Trophoblast cell (in vitro differentiated cells and primary cell): ENCODE measurements around the gene MSH2.
"Not testable (repeated sequence)": the region's sequence is repeated elsewhere in the genome, so short reads cannot be mapped to it uniquely, and the experiment has no call there.

Experiments
- DNase-seq, 2 donors: peaks; one replicate each; pipeline ENCODE4 v3.0.0-alpha.2; 2016
- H2AFZ ChIP-seq: 2 replicates; pipeline ENCODE4 v1.6.1; 2013; ENCODE audit warnings: low read length, moderate library complexity, mild to moderate bottlenecking; ENCODE audit not compliant: insufficient read depth, poor library complexity
- H2AK5ac ChIP-seq: 2 replicates; pipeline ENCODE4 v1.6.1; 2013; ENCODE audit warnings: mild to moderate bottlenecking, low read length
- H2BK120ac ChIP-seq: 2 replicates; pipeline ENCODE4 v1.6.1; 2013; ENCODE audit warnings: low read length, mild to moderate bottlenecking, moderate library complexity; ENCODE audit not compliant: insufficient read depth, poor library complexity
- H2BK12ac ChIP-seq: 2 replicates; pipeline ENCODE4 v1.6.1; 2013; ENCODE audit warnings: mild to moderate bottlenecking, low read length, moderate library complexity
- H2BK5ac ChIP-seq: 2 replicates; pipeline ENCODE4 v1.6.1; 2013; ENCODE audit warnings: low read length, low read depth, moderate library complexity, mild to moderate bottlenecking; ENCODE audit not compliant: poor library complexity
- H3K14ac ChIP-seq: 2 replicates; pipeline ENCODE4 v1.6.1; 2013; ENCODE audit warnings: mild to moderate bottlenecking, low read length
- H3K18ac ChIP-seq: 2 replicates; pipeline ENCODE4 v1.6.1; 2013; ENCODE audit warnings: mild to moderate bottlenecking, low read length
- H3K23ac ChIP-seq: 2 replicates; pipeline ENCODE4 v1.6.1; 2013; ENCODE audit warnings: low read length
- H3K27ac ChIP-seq: 2 replicates; pipeline ENCODE4 v1.5.1; 2013; ENCODE audit warnings: low read depth, mild to moderate bottlenecking, inconsistent platforms, low read length, moderate library complexity
- H3K27me3 ChIP-seq: 2 replicates; pipeline ENCODE4 v1.6.1; 2013; ENCODE audit warnings: inconsistent platforms, mild to moderate bottlenecking, low read length, moderate library complexity; ENCODE audit not compliant: insufficient read depth
- H3K36me3 ChIP-seq, 2 experiments: 1 replicate in 1 of 2; 2 replicates in 1 of 2; pipeline ENCODE4 v1.6.1; 2013; ENCODE audit warnings: low read length in 2 of 2, mild to moderate bottlenecking in 2 of 2, moderate library complexity in 1 of 2; ENCODE audit not compliant: insufficient read depth in 2 of 2, control insufficient read depth in 1 of 2
- H3K4ac ChIP-seq: 2 replicates; pipeline ENCODE4 v1.6.1; 2013; ENCODE audit warnings: low read depth, mild to moderate bottlenecking, low read length, moderate library complexity
- H3K4me1 ChIP-seq, 2 experiments: 1 replicate in 1 of 2; 2 replicates in 1 of 2; pipeline ENCODE4 v1.6.1; 2013; ENCODE audit warnings: low read length in 2 of 2, mild to moderate bottlenecking in 2 of 2, moderate library complexity in 1 of 2; ENCODE audit not compliant: insufficient read depth in 2 of 2, control insufficient read depth in 1 of 2
- H3K4me2 ChIP-seq: 2 replicates; pipeline ENCODE4 v1.6.1; 2013; ENCODE audit warnings: inconsistent platforms, mild to moderate bottlenecking, low read length, moderate library complexity
- H3K4me3 ChIP-seq: 2 replicates; pipeline ENCODE4 v1.5.1; 2013; ENCODE audit warnings: mild to moderate bottlenecking, low read depth, low read length, inconsistent platforms
- H3K79me1 ChIP-seq: one replicate; pipeline ENCODE4 v1.6.1; 2013; ENCODE audit warnings: low read length
- H3K79me2 ChIP-seq: 2 replicates; pipeline ENCODE4 v1.6.1; 2013; ENCODE audit warnings: low read length, mild to moderate bottlenecking; ENCODE audit not compliant: control insufficient read depth, insufficient read depth, poor library complexity
- H3K9ac ChIP-seq: 2 replicates; pipeline ENCODE4 v1.6.1; 2013; ENCODE audit warnings: mild to moderate bottlenecking, low read length
- H3K9me3 ChIP-seq: 2 replicates; pipeline ENCODE4 v1.6.1; 2013; ENCODE audit warnings: low read depth, mild to moderate bottlenecking, control low read depth, inconsistent platforms, low read length; ENCODE audit not compliant: insufficient read depth
- H4K12ac ChIP-seq: 2 replicates; pipeline ENCODE4 v1.6.1; 2013; ENCODE audit warnings: low read depth, mild to moderate bottlenecking, low read length, moderate library complexity
- H4K8ac ChIP-seq: 2 replicates; pipeline ENCODE4 v1.6.1; 2013; ENCODE audit warnings: low read depth, mild to moderate bottlenecking, low read length, moderate library complexity
- H4K91ac ChIP-seq: one replicate; pipeline ENCODE4 v1.6.1; 2013; ENCODE audit warnings: low read depth, mild to moderate bottlenecking, low read length, moderate library complexity
- WGBS: extraction: QIAGEN DNeasy Blood & Tissue Kit; methylation state at CpG from one replicate; pipeline ENCODE4 v1.1.7; 2013; ENCODE audit warnings: missing lambda C conversion rate; ENCODE audit not compliant: insufficient read length, insufficient coverage; ENCODE audit errors: extremely low coverage; 5-methylcytosine and 5-hydroxymethylcytosine counted together

The MSH2 gene

GRCh38 chr2:47359375-47359868 is 43.5 kb upstream of the MSH2 start:
- H2BK5ac ChIP-seq = no peak overlapping the region
- no peak overlapping the region for H3K18ac ChIP-seq
- H4K8ac ChIP-seq = no peak overlapping the region
- no peak for DNase-seq
- H4K91ac ChIP-seq = no peak overlapping the region
- no peaks in the 10 kb centered on the region for H3K79me1 ChIP-seq
- no peaks in the 10 kb centered on the region for H3K9me3 ChIP-seq
- H2BK120ac ChIP-seq = no peak overlapping the region
- H2AFZ ChIP-seq = no peak overlapping the region
- H3K27ac ChIP-seq = no peak overlapping the region
- H2BK12ac ChIP-seq = no peak overlapping the region
- no peak overlapping the region for H2AK5ac ChIP-seq
- no peak overlapping the region for H4K12ac ChIP-seq
- WGBS = no CpG with 5 or more reads among the region's 10 CpGs
- no peak overlapping the region for H3K4me2 ChIP-seq
- no peak overlapping the region for H3K23ac ChIP-seq
- H3K4ac ChIP-seq = no peak overlapping the region
- no peak overlapping the region for H3K4me3 ChIP-seq
- no peaks in the 10 kb centered on the region for H3K79me2 ChIP-seq
- no peaks in the 10 kb centered on the region for H3K36me3 ChIP-seq
- H3K4me1 ChIP-seq = peaks cover under 1 to 4% of the 10 kb centered on the region in 2 experiments
- H3K27me3 ChIP-seq = no peaks in the 10 kb centered on the region
- no peak overlapping the region for H3K14ac ChIP-seq
- no peak overlapping the region for H3K9ac ChIP-seq

- Histone ChIP-seq H2BK12ac (no peak overlapping the region), H3K36me3 (no peaks in the 10 kb centered on the region), H3K4ac (no peak overlapping the region), H3K27ac (no peak overlapping the region), H3K4me3 (no peak overlapping the region), H4K12ac (no peak overlapping the region), H2BK5ac (no peak overlapping the region), H3K18ac (no peak overlapping the region), H4K8ac (no peak overlapping the region), H2BK120ac (no peak overlapping the region), H3K9ac (no peak overlapping the region), H3K27me3 (no peaks in the 10 kb centered on the region), H4K91ac (no peak overlapping the region), H3K79me2 (no peaks in the 10 kb centered on the region), H3K9me3 (no peaks in the 10 kb centered on the region), H3K23ac (no peak overlapping the region), H2AFZ (no peak overlapping the region), H3K79me1 (no peaks in the 10 kb centered on the region), H3K4me2 (no peak overlapping the region), H3K4me1 (peaks cover 0 to 3% of the 10 kb centered on the region in 2 experiments), H2AK5ac (no peak overlapping the region), H3K14ac (no peak overlapping the region)
- no peak for DNase-seq
- no CpG with 5 or more reads among the region's 3 CpGs for WGBS
Measured at GRCh38 chr2:47360283-47360682, 42.7 kb upstream of the MSH2 start.

- Histone ChIP-seq H3K9ac (no peak overlapping the region), H2BK5ac (no peak overlapping the region), H2AK5ac (no peak overlapping the region), H3K9me3 (no peaks in the 10 kb centered on the region), H2BK12ac (no peak overlapping the region), H3K79me2 (no peaks in the 10 kb centered on the region), H3K27me3 (no peaks in the 10 kb centered on the region), H3K18ac (no peak overlapping the region), H4K8ac (no peak overlapping the region), H3K4me3 (no peak overlapping the region), H3K4me1 (peaks cover 0 to 3% of the 10 kb centered on the region in 2 experiments), H3K4ac (no peak overlapping the region), H2AFZ (no peak overlapping the region), H4K12ac (no peak overlapping the region), H3K27ac (no peak overlapping the region), H3K14ac (no peak overlapping the region), H4K91ac (no peak overlapping the region), H2BK120ac (no peak overlapping the region), H3K23ac (no peak overlapping the region), H3K36me3 (no peaks in the 10 kb centered on the region), H3K79me1 (no peaks in the 10 kb centered on the region), H3K4me2 (no peak overlapping the region)
- DNase-seq = no peak
- WGBS = no CpG with 5 or more reads among the region's 3 CpGs
Measured at GRCh38 chr2:47360927-47361326, 42.0 kb upstream of the MSH2 start.

GRCh38 chr2:47361505-47362229 is 41.3 kb upstream of the MSH2 start:
- not testable (repeated sequence) for H3K9me3 ChIP-seq, H4K91ac ChIP-seq, H2AFZ ChIP-seq, H3K36me3 ChIP-seq, H4K12ac ChIP-seq, H3K4ac ChIP-seq, H4K8ac ChIP-seq, H2BK5ac ChIP-seq, H2BK120ac ChIP-seq, H3K14ac ChIP-seq, H3K4me3 ChIP-seq, H3K79me1 ChIP-seq, H2BK12ac ChIP-seq, H2AK5ac ChIP-seq, H3K18ac ChIP-seq, DNase-seq, H3K79me2 ChIP-seq, H3K4me1 ChIP-seq, H3K23ac ChIP-seq, H3K9ac ChIP-seq, H3K27me3 ChIP-seq, H3K27ac ChIP-seq, H3K4me2 ChIP-seq
- 100% methylated on average over 2 of the region's 10 CpGs for WGBS
